Stomach (tissue), 9 donors: ENCODE measurements around the gene SRGN. TPM values are rescaled to one million over a fixed set of nuclear protein-coding genes. Genes with fewer than 3 reads are reported as not detected.

Experiments
- DNase-seq, 2 donors: peaks; one replicate each; pipeline versions ENCODE4 v3.0.0 to v3.0.0-alpha.2; 2013 to 2019
- H3K27ac ChIP-seq, 5 donors: fragments of 200-600 bp in 4 of 5; sonication (generic) in 4 of 5; one replicate each; pipeline ENCODE4 v1.5.1; 2013 to 2019; ENCODE audit warnings: mild to moderate bottlenecking in 1 of 5, moderate library complexity in 1 of 5
- H3K27me3 ChIP-seq, 3 donors: fragments of 200-600 bp; sonication (generic); one replicate each; pipeline ENCODE4 v1.5.1; 2017 to 2019; ENCODE audit warnings: mixed run types in 1 of 3
- H3K36me3 ChIP-seq, 4 donors: fragments of 200-600 bp; sonication (generic); 1 replicate in 3 of 4; 2 replicates in 1 of 4; pipeline ENCODE4 v1.5.1; 2016 to 2019
- H3K4me1 ChIP-seq, 4 donors: fragments of 200-600 bp; sonication (generic); one replicate each; pipeline ENCODE4 v1.5.1; 2016 to 2019
- H3K4me3 ChIP-seq, 4 donors: fragments of 200-600 bp; sonication (generic) in 3 of 4; one replicate each; pipeline ENCODE4 v1.5.1; 2016 to 2019; ENCODE audit warnings: mild to moderate bottlenecking in 1 of 4
- H3K9me3 ChIP-seq, 4 donors: fragments of 200-600 bp; sonication (generic); one replicate each; pipeline ENCODE4 v1.5.1; 2016 to 2019
- EP300 ChIP-seq: sonication (generic); formaldehyde crosslinking; IDR thresholded peaks from one replicate; pipeline ENCODE4 v1.6.1; 2017; ENCODE audit warnings: antibody characterized with exemption
- POLR2A ChIP-seq, 4 donors: fragments of 450-650 bp; IDR thresholded peaks; one replicate each; pipeline ENCODE4 v1.6.1; 2016; ENCODE audit warnings: antibody characterized with exemption in 4 of 4, control low read depth in 2 of 4, mild to moderate bottlenecking in 1 of 4, moderate library complexity in 1 of 4
- POLR2AphosphoS5 ChIP-seq, 3 donors: sonication (generic); formaldehyde crosslinking; IDR thresholded peaks; one replicate each; pipeline ENCODE4 v1.6.1; 2016; ENCODE audit warnings: antibody characterized with exemption in 3 of 3
- WGBS, 5 donors: extraction: QIAGEN DNeasy Blood & Tissue Kit in 3 of 5; methylation state at CpG; one replicate each; pipeline versions ENCODE4 v1.1.5 to v1.1.7; 2013 to 2018; 5-methylcytosine and 5-hydroxymethylcytosine counted together
- intact Hi-C: fragments of 100-400 bp; cut with DNase I; formaldehyde crosslinking; loops from one replicate; pipeline ENCODE4 v1.15.1; 2023; ENCODE audit warnings: low total_unique reads
- polyA plus RNA-seq, 3 donors: library from polyadenylated mRNA; stranded (reverse); fragments of 200-250 nt; gene quantifications; one replicate each; pipeline ENCODE4 v1.2.3, GENCODE V29; 2013
- total RNA-seq, 5 donors: library from RNA; depleted of rRNA; stranded (reverse); fragments of >200 nt; gene quantifications; one replicate each; pipeline versions ENCODE4 v1.1.0 to v1.2.3, GENCODE V29; 2014 to 2016
- TF ChIP-seq, protein P1 (sequence below), 7 experiments: fragments of 450-650 bp in 4 of 7; fragments of 200-600 bp in 3 of 7; sonication (generic) in 3 of 7; IDR thresholded peaks; one replicate each; pipeline ENCODE4 v1.5.1; 2016 to 2019; ENCODE audit warnings: antibody characterized with exemption in 7 of 7, control low read depth in 2 of 7, mild to moderate bottlenecking in 1 of 7
- donor health status: healthy with polysubstance abuse.
- donor health status: Bipolar disorder and iron deficiency.
- donor health status: healthy.

The SRGN gene
- total and polyA plus RNA-seq, 8 donors: 1.3 to 212 (median 42.9) TPM

DNA sequence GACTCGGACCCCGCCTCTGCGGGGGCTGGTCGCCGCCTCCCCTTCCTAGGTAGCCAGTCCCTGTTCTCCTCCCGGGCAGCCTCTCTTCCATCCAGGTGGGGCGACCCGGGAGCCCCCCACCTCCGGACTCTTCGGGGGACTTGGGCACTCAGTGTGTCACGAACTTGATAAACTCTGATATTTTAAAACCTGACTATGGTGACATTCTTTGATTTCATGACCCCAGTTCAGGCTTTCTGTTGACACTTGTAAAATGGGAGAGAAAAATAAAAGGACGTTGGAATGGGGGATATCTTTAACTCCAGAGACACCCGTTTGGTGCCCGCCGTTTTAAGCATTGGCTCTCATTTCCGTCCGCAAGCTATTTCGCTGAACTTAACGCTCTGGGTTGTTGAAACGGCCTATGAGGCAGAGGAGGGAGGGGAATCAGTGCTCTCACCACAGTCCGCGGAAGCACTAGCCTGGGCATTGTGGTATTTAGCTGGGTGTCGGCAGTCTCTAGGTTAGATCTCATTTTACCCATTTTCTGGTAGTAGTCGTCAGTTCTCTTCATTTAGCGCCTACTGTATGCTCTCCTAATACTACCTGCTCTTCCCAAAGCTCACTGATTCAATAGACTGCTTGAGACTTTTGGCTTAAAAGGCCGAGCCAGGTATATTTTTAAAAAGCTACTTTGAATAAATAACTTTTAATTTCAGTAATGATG is 36.8 kb downstream of the SRGN start:
- intact Hi-C loops: no loop called here
- WGBS, 5 donors: 0 to 1% (median 0%) methylated on average over 26 of the region's 26 CpGs
- peak overlapping the region; percentile 97 to 99 (median 98) for H3K27ac ChIP-seq
- H3K4me1 ChIP-seq: peaks cover 9 to 56% (median 33%) of the 10 kb centered on the region in 4 donors
- no peaks in the 10 kb centered on the region for H3K36me3 ChIP-seq
- TF ChIP-seq EP300 (no peak), POLR2AphosphoS5 (IDR thresholded peaks at IDR 0.05) (peak in 1 of 3 donors; percentile 16), POLR2A (IDR thresholded peaks at IDR 0.05) (no peak)
- TF ChIP-seq, protein P1, sequence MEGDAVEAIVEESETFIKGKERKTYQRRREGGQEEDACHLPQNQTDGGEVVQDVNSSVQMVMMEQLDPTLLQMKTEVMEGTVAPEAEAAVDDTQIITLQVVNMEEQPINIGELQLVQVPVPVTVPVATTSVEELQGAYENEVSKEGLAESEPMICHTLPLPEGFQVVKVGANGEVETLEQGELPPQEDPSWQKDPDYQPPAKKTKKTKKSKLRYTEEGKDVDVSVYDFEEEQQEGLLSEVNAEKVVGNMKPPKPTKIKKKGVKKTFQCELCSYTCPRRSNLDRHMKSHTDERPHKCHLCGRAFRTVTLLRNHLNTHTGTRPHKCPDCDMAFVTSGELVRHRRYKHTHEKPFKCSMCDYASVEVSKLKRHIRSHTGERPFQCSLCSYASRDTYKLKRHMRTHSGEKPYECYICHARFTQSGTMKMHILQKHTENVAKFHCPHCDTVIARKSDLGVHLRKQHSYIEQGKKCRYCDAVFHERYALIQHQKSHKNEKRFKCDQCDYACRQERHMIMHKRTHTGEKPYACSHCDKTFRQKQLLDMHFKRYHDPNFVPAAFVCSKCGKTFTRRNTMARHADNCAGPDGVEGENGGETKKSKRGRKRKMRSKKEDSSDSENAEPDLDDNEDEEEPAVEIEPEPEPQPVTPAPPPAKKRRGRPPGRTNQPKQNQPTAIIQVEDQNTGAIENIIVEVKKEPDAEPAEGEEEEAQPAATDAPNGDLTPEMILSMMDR (IDR thresholded peaks at IDR 0.05): no peak
- H3K9me3 ChIP-seq: no peaks in the 10 kb centered on the region
- H3K4me3 ChIP-seq: peak overlapping the region; percentile 85 to 95 (median 90)
- no peaks in the 10 kb centered on the region for H3K27me3 ChIP-seq
- DNase-seq: peak; percentile 56 to 83

DNA sequence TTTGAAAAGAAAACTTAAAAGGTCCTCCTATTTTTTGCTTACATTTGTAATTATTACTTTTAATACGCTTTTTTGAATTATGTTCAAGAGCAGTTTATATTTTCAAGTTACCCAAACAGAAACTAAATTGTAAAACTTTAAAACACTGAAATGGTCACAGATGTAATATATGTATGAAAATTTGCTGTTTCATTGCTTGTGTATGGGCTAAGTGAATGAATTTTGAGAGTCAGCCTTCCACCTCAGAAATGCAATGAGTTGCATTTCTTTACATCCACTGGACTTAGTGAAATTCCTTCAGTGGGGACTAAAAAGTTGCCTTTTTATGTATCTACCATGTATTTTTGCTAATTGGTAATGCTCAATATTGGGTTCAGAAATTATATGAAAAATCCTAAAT is 37.7 kb downstream of the SRGN start:
- intact Hi-C loops: no loop called here
- DNase-seq: no peak

DNA sequence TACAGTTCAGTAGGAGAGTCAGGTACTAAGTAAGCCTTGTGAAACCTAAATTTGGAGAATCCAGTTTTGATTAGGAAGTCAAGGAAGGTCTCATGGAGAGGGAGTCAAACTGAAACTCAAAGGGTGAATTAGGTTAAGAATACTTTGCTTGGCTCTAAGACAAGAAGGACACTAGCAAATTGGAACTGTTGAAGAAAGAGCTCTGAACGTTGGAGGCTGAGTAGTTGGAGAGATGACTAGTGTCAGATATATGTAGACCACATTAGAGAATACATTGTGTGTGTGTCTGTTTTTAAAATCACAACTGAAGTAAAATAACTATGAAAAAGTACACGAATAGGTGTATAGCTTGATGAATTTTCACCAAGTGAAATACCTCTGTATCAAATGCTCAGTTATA is 42.3 kb downstream of the SRGN start:
- Histone ChIP-seq H3K4me3 (no peak overlapping the region), H3K27ac (no peak overlapping the region), H3K36me3 (peaks cover 0 to 26% (median 25%) of the 10 kb centered on the region in 4 donors), H3K4me1 (peaks cover 10 to 68% (median 36%) of the 10 kb centered on the region in 4 donors), H3K9me3 (no peaks in the 10 kb centered on the region), H3K27me3 (no peaks in the 10 kb centered on the region)
- no peak for DNase-seq
- intact Hi-C loops: no loop called here
- 28 to 45% (median 38%) methylated on average over 2 of the region's 2 CpGs for WGBS, 5 donors
- TF ChIP-seq EP300 (no peak), POLR2A (IDR thresholded peaks at IDR 0.05) (no peak), POLR2AphosphoS5 (IDR thresholded peaks at IDR 0.05) (no peak)
- TF ChIP-seq, protein P1 (IDR thresholded peaks at IDR 0.05): no peak

More for the DNA sequence above, 37.7 kb downstream of the SRGN start:
- H3K4me1 ChIP-seq: peaks cover 9 to 65% (median 37%) of the 10 kb centered on the region in 4 donors
- TF ChIP-seq POLR2AphosphoS5 (IDR thresholded peaks at IDR 0.05): no peak
- TF ChIP-seq POLR2A (IDR thresholded peaks at IDR 0.05): no peak
- TF ChIP-seq, protein P1 (IDR thresholded peaks at IDR 0.05): no peak
- TF ChIP-seq EP300: no peak
- 27 to 61% (median 42%) methylated on average over 1 of the region's 1 CpG for WGBS, 5 donors
- no peaks in the 10 kb centered on the region for H3K27me3 ChIP-seq
- no peaks in the 10 kb centered on the region for H3K9me3 ChIP-seq
- peak overlapping the region; percentile 85 to 95 (median 90) for H3K4me3 ChIP-seq
- no peaks in the 10 kb centered on the region for H3K36me3 ChIP-seq
- peak overlapping the region in 3 of 5 donors; percentile 97 to 99 (median 98) for H3K27ac ChIP-seq

DNA sequence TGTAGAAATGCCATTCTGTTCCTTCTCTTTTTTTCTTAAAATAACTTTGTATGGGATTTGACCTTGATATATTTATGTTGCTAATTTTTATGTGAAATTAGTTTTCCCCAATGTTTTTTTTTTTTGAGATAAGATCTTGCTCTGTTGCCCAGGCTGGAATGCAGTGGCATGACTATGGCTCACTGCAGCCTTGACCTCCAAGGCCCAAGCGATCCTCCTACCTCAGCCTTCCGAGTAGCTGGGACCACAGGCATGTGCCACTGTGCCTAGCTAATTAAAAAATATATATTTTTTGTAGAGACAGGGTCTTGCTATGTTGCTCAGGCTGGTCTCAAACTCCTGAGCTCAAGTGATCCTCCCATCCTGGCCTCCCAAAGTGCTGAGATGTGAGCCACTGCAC is 52.1 kb downstream of the SRGN start:
- WGBS, 5 donors: 95 to 100% (median 96%) methylated on average over 2 of the region's 2 CpGs
- Histone ChIP-seq H3K27ac (no peak overlapping the region), H3K4me3 (no peak overlapping the region), H3K36me3 (peaks cover 0 to 37% (median 33%) of the 10 kb centered on the region in 4 donors), H3K27me3 (no peaks in the 10 kb centered on the region), H3K4me1 (peaks cover 0 to 5% (median 0%) of the 10 kb centered on the region in 4 donors), H3K9me3 (no peaks in the 10 kb centered on the region)
- no peak for DNase-seq
- no peak for TF ChIP-seq POLR2A (IDR thresholded peaks at IDR 0.05)
- TF ChIP-seq EP300: no peak
- TF ChIP-seq POLR2AphosphoS5 (IDR thresholded peaks at IDR 0.05): no peak
- TF ChIP-seq, protein P1 (IDR thresholded peaks at IDR 0.05): no peak
- intact Hi-C loops: no loop called here
